ENCODE data around the gene NOS1AP.

GRCh38 chr1:162384601-162385279 lies 315.2 kb downstream of the NOS1AP start:
- TF ChIP-seq CTCF (IDR thresholded peaks at IDR 0.05 in 2 of 3, conservative IDR thresholded peaks at IDR 0.05 in 1 of 3; ENCODE audit: borderline replicate concordance in 1 of 3, insufficient read depth in 1 of 3, low read depth in 2 of 3, low read length in 2 of 3) (no peak), EZH2 (IDR thresholded peaks at IDR 0.05) (no peak), REST (IDR thresholded peaks at IDR 0.05; ENCODE audit: low read depth) (no peak), MAX (IDR thresholded peaks at IDR 0.05) (no peak), ATF3 (IDR thresholded peaks at IDR 0.05) (no peak), EGR1 (IDR thresholded peaks at IDR 0.05; ENCODE audit: low read depth) (no peak), POLR2A (IDR thresholded peaks at IDR 0.05; ENCODE audit: borderline replicate concordance, extremely low read depth, insufficient read depth, insufficient read length) (no peak)
